CD4-positive, alpha-beta T cell treated with Interleukin-6 for 4 hours (primary cell): ENCODE results near the gene CTNNA2.

Experiments
- DNase-seq: peaks from one replicate; pipeline ENCODE4 v3.0.0-alpha.2; 2020; ENCODE audit warnings: mixed read lengths

CTNNA2 gene

GRCh38 chr2:79796641-79797040 is 283.8 kb downstream of the CTNNA2 start:
- no peak for DNase-seq

- no peak for DNase-seq
Measured at GRCh38 chr2:79798776-79799175, 285.9 kb downstream of the CTNNA2 start.

GRCh38 chr2:79799729-79800128 is 286.9 kb downstream of the CTNNA2 start:
- DNase-seq: no peak

- no peak for DNase-seq
Measured at GRCh38 chr2:79801082-79801481, 288.2 kb downstream of the CTNNA2 start.

GRCh38 chr2:79817288-79817687 is 304.4 kb downstream of the CTNNA2 start:
- DNase-seq: no peak

- no peak for DNase-seq
Measured at GRCh38 chr2:79820281-79820680, 307.4 kb downstream of the CTNNA2 start.

GRCh38 chr2:79822136-79822535 is 309.3 kb downstream of the CTNNA2 start:
- DNase-seq: no peak

- no peak for DNase-seq
Measured at GRCh38 chr2:79824086-79824786, 311.4 kb downstream of the CTNNA2 start.

GRCh38 chr2:79827881-79828280 is 315.0 kb downstream of the CTNNA2 start:
- DNase-seq: no peak

GRCh38 chr2:79830501-79830900 is 317.6 kb downstream of the CTNNA2 start:
- no peak for DNase-seq

- no peak for DNase-seq
Measured at GRCh38 chr2:79831961-79832360, 319.1 kb downstream of the CTNNA2 start.

- DNase-seq: no peak
Measured at GRCh38 chr2:79832511-79833234, 319.8 kb downstream of the CTNNA2 start.

GRCh38 chr2:79833235-79833878 is 320.5 kb downstream of the CTNNA2 start:
- no peak for DNase-seq

- DNase-seq: no peak
Measured at GRCh38 chr2:79835911-79836310, 323.1 kb downstream of the CTNNA2 start.

- no peak for DNase-seq
Measured at GRCh38 chr2:79844011-79844410, 331.2 kb downstream of the CTNNA2 start.

GRCh38 chr2:79846878-79847277 is 334.0 kb downstream of the CTNNA2 start:
- DNase-seq: no peak

GRCh38 chr2:79849241-79849640 is 336.4 kb downstream of the CTNNA2 start:
- DNase-seq: no peak

- no peak for DNase-seq
Measured at GRCh38 chr2:79849949-79850348, 337.1 kb downstream of the CTNNA2 start.

GRCh38 chr2:79850912-79851311 is 338.1 kb downstream of the CTNNA2 start:
- no peak for DNase-seq

GRCh38 chr2:79855264-79856006 is 342.6 kb downstream of the CTNNA2 start:
- DNase-seq: no peak

- DNase-seq: no peak
Measured at GRCh38 chr2:79857888-79858287, 345.0 kb downstream of the CTNNA2 start.

- no peak for DNase-seq
Measured at GRCh38 chr2:79860228-79861058, 347.6 kb downstream of the CTNNA2 start.

- DNase-seq: no peak
Measured at GRCh38 chr2:79861059-79861374, 348.2 kb downstream of the CTNNA2 start.
